ENCODE data around the gene LIMS2. TPM values are rescaled to one million over a fixed set of nuclear protein-coding genes. Genes with fewer than 3 reads are reported as not detected.

Gene LIMS2
- total RNA-seq, 1 donor from 2014 or later, result 3.8 TPM

DNA sequence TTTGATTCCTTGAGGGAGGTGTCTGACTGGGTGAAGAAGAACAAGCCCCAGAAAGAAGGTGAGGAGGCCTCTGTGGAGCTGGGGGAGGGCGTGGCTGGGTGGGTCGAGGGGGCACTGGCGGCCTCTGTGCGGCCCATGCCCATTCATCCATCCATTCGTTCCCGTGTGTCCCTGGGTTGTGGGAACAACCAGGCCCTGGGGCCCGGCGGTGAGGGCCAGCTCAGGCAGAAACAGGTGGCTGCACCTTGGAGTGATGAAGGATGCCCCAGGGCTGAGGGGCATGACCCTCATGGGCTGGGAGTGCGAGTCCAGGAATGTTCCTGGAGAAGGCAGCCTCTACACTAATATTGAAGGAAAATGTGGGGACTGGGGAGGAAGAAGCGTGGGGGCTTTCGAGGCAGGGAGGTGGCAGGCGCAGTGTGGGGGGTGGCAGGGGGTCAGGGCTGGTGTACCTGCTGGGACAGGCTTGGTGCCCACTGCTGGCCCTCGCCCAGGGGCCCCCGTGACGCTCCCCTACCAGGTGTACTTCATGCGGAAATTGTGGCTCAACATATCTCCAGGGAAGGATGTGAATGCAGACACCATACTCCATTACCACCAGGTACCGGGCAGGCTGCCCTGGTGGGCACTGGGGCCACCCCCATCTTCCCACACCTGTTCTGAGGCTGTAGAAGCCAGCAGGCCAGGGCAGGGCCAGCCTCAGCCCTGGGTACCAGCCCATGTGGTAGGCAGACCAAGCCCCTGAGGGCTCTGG lies 40.5 kb downstream of the LIMS2 start:
- no peak for DNase-seq (ENCODE audit: low spot score)
- Mint-ChIP-seq H3K27ac (ENCODE audit: unreplicated experiment) (peak overlapping the region; percentile 18), H3K9me3 (ENCODE audit: unreplicated experiment) (no peaks in the 10 kb centered on the region), H3K4me1 (ENCODE audit: unreplicated experiment) (peaks cover 10% of the 10 kb centered on the region), H3K36me3 (ENCODE audit: low read depth, unreplicated experiment) (no peaks in the 10 kb centered on the region), H3K4me3 (ENCODE audit: unreplicated experiment) (no peak overlapping the region), H3K27me3 (ENCODE audit: unreplicated experiment) (no peaks in the 10 kb centered on the region)
- TF ChIP-seq, protein P1, sequence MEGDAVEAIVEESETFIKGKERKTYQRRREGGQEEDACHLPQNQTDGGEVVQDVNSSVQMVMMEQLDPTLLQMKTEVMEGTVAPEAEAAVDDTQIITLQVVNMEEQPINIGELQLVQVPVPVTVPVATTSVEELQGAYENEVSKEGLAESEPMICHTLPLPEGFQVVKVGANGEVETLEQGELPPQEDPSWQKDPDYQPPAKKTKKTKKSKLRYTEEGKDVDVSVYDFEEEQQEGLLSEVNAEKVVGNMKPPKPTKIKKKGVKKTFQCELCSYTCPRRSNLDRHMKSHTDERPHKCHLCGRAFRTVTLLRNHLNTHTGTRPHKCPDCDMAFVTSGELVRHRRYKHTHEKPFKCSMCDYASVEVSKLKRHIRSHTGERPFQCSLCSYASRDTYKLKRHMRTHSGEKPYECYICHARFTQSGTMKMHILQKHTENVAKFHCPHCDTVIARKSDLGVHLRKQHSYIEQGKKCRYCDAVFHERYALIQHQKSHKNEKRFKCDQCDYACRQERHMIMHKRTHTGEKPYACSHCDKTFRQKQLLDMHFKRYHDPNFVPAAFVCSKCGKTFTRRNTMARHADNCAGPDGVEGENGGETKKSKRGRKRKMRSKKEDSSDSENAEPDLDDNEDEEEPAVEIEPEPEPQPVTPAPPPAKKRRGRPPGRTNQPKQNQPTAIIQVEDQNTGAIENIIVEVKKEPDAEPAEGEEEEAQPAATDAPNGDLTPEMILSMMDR (IDR thresholded peaks at IDR 0.05; ENCODE audit: unreplicated experiment), result no peak

DNA sequence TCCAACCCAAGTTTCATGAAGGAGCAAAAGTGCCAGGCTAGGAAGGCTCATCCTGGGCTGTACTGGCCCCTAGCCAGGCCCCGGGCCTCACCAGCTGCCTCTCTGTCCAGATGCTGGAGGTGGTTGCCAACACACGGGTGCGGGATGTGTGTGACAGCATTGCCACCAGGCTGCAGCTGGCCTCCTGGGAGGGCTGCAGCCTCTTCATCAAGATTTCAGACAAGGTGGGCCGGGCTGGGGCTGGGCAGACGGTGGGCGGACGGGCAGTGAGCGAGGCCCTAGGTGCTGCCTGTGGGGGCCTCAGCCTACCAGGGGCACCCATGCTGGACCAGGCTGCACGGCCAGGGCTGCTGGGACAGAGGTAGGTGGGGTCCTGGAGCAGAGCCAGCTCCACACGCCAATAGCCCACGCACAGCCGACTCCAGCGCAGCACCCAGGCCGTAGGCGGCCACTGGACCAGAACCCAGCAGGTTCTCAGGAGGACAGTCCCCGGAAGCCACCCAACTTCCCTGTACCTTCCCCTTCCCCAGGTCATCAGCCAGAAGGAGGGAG lies 41.2 kb downstream of the LIMS2 start:
- Mint-ChIP-seq H3K4me1 (ENCODE audit: unreplicated experiment) (peaks cover 10% of the 10 kb centered on the region), H3K36me3 (ENCODE audit: low read depth, unreplicated experiment) (no peaks in the 10 kb centered on the region), H3K27ac (ENCODE audit: unreplicated experiment) (no peak overlapping the region), H3K4me3 (ENCODE audit: unreplicated experiment) (no peak overlapping the region), H3K27me3 (ENCODE audit: unreplicated experiment) (no peaks in the 10 kb centered on the region), H3K9me3 (ENCODE audit: unreplicated experiment) (no peaks in the 10 kb centered on the region)
- TF ChIP-seq, protein P1 (IDR thresholded peaks at IDR 0.05; ENCODE audit: unreplicated experiment), result no peak
- no peak for DNase-seq (ENCODE audit: low spot score)

DNA sequence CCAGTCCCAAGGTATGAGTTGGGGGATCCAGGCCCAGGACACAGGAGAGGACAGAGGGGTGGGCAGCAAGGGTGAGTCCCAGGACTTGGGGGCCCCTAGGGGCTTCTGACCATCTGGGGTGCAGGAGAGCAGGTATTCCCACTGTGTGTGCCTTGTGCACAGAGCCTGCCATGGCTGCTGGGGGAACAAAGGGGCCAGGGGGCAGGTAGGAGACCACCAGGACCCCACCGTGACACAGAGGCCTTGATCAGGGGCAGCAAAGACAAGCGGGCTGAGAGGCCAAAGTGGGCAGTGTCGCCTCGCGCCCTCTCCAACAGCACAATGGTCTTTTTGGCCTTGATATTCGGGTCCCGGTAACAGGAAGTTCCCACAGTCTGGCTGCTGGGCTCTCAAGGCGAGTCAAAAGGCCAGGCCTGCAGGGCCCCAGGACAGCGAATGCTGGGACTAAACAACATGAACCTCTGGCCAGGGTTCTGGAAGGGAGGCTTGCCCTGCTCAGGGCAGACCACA lies 41.7 kb downstream of the LIMS2 start:
- TF ChIP-seq, protein P1 (IDR thresholded peaks at IDR 0.05; ENCODE audit: unreplicated experiment), result no peak
- Mint-ChIP-seq H3K27me3 (ENCODE audit: unreplicated experiment) (no peaks in the 10 kb centered on the region), H3K9me3 (ENCODE audit: unreplicated experiment) (no peaks in the 10 kb centered on the region), H3K4me3 (ENCODE audit: unreplicated experiment) (no peak overlapping the region), H3K27ac (ENCODE audit: unreplicated experiment) (no peak overlapping the region), H3K4me1 (ENCODE audit: unreplicated experiment) (peaks cover 10% of the 10 kb centered on the region), H3K36me3 (ENCODE audit: low read depth, unreplicated experiment) (no peaks in the 10 kb centered on the region)
- DNase-seq (ENCODE audit: low spot score), result no peak

DNA sequence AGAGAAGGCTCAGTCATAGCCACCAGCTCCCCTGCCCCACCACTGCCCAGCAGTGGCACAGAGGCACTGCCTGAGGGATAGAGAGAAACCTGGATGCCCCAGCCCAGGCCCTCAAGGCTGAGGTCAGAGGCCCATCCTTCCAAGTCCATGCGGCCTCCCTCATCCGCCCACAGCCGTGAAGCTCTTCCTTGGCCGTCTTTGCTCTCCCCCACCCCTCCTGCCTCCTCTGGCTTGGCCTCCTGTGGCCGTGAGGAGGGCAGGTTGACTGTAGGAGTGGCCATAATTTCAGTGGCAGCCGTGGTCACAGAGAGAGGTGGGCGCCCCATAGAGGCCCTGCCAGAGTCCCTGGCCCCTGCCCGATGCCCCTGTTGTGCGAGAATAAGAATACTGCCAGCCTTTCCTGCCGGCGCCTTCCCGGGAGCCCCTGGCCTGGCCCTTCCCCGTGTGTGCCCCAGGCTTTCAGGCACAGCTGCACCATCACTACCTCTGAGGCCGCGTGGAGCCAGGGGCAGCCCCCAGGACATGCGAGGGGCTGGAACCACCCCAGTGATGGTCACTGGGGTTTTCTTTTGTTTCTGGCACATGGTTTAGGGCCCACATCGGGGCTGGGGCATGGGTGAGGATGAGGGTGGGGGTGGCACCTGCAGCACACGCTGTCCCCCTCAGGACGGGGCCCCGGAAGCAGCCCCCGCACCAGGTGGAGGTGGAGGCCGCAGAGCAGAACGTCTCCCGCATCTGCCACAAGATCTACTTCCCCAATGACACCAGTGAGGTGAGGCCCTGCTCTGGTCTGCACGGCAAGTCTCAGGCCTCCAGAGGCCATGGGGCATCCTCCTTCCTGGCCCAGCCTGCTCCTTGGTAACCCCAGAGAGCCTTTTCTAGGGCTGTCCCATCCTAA lies 42.5 kb downstream of the LIMS2 start:
- H3K36me3 Mint-ChIP-seq (ENCODE audit: low read depth, unreplicated experiment), result no peaks in the 10 kb centered on the region
- H3K27me3 Mint-ChIP-seq (ENCODE audit: unreplicated experiment), result no peaks in the 10 kb centered on the region
- no peak overlapping the region for H3K4me3 Mint-ChIP-seq (ENCODE audit: unreplicated experiment)
- no peak overlapping the region for H3K27ac Mint-ChIP-seq (ENCODE audit: unreplicated experiment)
- TF ChIP-seq, protein P1 (IDR thresholded peaks at IDR 0.05; ENCODE audit: unreplicated experiment), result no peak
- no peak for DNase-seq (ENCODE audit: low spot score)
- peaks cover 6% of the 10 kb centered on the region for H3K4me1 Mint-ChIP-seq (ENCODE audit: unreplicated experiment)
- H3K9me3 Mint-ChIP-seq (ENCODE audit: unreplicated experiment), result no peaks in the 10 kb centered on the region
